Measurements from ENCODE around the gene HS3ST1.

The HS3ST1 gene

GRCh38 chr4:11343536-11343935 lies 85.2 kb downstream of the HS3ST1 start:
- Histone ChIP-seq H3K36me3 (ENCODE audit: control insufficient read depth, insufficient read depth, low read length) (no peaks in the 10 kb centered on the region), H3K9me3 (ENCODE audit: control insufficient read depth, low read length) (no peaks in the 10 kb centered on the region), H3K27me3 (ENCODE audit: control insufficient read depth, insufficient read depth, low read length) (no peaks in the 10 kb centered on the region), H3K9ac (ENCODE audit: low read length) (no peak overlapping the region), H3K4me1 (ENCODE audit: control insufficient read depth, insufficient read depth, low read length) (no peaks in the 10 kb centered on the region), H3K4me3 (ENCODE audit: low read length) (no peak overlapping the region)
